GM21529 (cell line): ENCODE data around the gene PCBD1.
"Not testable (repeated sequence)": the region's sequence is repeated elsewhere in the genome, so short reads cannot be mapped to it uniquely, and the experiment has no call there.

Experiments
- ATAC-seq: cut with Tn5 transposase; IDR thresholded peaks from one replicate; pipeline ENCODE4 v1.9.1; 2021; ENCODE audit not compliant: unreplicated experiment

PCBD1 gene

DNA sequence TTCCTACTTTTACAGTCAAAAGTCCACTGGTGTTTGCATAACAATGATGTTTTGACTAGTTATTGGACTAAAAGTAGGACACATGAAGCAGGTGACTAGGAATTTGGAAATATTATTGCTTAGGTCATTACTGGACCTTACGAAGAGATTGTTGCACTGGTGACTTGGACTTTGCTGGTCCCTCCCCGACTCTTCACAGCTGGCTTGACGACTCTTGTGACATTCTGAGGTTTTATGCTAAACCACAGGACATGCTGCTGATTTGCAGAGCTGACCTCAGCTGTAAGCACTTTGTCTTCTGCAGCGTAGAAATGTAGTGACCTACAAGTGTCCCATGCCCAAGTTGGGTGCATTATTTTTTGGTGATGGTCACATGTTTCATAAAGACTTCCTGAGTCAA, 21.9 kb downstream of the PCBD1 start:
- no peak for ATAC-seq

DNA sequence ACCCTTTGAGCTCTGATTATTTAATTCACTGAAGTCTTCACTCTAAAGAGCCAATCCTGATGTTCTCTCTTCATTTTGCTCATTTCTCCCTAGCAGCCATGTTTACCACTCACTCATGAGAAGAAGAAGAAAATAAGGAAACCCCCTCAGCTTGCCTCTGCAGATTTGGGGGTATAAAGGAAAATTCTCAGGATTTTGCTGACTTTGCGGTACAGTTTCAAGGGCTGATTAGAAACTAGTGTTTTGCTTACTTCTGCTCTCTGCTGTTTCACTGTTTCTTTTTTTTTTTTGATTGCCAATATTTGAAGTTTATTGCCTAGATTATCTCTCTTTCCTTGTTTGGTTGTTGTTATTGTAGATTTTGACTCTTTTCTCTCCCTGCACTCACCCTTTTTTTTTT, 23.4 kb downstream of the PCBD1 start:
- no peak for ATAC-seq

DNA sequence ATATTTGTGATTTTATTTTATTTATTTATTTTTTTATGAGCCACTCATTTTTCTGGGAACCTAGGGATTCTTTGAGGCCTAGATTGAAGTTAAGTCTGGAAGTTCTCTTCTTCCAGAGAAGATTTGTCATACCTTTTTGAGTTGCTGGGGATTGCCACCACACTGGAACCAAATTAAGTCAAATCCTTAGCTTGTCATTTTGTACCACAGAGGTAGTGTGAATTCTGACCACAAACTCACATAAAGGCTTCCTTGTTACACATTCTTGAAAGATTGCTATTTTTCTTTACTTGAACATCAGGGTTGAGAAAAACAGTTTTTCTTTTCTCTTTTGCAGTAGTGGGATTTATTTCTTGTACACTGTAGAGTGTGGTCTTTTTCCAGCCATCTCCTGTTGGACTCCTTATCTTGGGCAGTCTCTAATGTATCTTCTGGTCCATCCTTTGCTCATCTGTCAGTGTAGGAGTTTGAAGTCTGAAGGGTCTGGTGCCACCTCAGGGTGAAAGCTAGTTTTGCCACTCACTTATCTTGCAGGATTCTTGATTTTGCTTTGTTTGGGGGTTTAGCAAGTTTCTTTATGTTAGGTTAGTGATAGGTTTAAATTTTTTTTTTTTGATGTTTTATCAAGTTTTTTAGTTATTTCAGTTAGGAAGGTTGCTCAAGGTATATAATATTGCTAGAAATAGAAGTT, 24.8 kb downstream of the PCBD1 start:
- no peak for ATAC-seq

DNA sequence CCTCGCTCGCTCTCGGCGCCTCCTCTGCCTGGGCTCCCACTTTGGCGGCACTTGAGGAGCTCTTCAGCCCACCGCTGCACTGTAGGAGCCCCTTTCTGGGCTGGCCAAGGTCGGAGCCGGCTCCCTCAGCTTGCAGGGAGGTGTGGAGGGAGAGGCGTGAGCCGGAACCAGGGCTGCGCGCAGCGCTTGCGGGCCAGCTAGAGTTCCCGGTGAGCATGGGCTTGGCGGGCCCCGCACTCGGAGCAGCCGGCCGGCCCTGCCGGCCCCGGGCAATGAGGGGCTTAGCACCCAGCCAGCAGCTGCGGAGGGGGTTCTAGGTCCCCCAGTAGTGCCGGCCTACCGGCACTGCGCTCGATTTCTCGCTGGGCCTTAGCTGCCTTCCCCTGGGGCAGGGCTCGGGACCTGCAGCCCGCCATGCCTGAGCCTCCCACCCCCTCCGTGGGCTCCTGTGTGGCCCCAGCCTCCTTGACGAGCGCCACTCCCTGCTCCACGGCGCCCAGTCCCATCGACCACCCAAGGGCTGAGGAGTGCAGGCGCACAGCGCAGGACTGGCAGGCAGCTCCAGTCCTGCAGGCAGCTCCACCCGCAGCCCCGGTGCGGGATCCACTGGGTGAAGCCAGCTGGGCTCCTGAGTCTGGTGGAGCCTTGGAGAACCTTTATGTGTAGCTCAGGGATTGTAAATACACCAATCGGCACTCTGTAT, 26.7 kb downstream of the PCBD1 start:
- not testable (repeated sequence) for ATAC-seq

DNA sequence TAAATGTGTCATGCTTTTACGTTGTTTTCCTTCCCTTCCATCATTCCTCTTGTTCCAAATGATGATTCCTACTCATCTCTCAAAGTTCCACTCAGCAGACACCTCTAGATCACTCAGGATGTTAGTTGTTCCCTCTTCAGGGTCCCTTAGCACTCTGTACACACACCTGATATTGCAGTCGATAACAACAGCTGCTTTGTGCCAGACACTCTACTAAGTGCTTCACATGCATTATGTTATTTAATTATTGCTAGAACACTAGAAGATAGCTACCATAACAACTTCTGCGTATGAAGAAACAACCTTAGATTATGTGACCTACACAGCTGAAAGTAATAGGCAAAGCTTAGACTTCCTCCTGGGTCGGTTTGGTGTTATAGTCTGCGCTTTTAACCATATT, 29.6 kb downstream of the PCBD1 start:
- ATAC-seq, result no peak

DNA sequence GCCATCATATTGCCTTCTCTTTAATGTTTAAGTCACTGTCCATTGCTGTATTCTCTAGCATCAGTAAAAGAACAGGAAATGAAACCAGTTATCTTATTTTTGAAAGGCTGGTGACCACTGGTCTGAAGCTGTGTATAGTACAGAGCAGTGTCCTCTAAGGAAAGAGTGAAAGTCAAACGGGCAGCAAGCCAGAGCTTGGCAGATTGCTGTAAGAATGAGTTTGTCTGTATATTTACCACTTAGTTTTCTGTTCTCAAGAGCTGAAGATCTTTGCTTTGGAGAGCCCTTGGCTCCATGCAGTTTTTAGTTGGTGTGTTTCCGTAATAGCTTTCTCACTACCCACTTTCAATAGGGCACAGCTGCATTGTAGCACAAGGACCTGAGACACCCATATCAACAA, 31.9 kb downstream of the PCBD1 start:
- no peak for ATAC-seq

DNA sequence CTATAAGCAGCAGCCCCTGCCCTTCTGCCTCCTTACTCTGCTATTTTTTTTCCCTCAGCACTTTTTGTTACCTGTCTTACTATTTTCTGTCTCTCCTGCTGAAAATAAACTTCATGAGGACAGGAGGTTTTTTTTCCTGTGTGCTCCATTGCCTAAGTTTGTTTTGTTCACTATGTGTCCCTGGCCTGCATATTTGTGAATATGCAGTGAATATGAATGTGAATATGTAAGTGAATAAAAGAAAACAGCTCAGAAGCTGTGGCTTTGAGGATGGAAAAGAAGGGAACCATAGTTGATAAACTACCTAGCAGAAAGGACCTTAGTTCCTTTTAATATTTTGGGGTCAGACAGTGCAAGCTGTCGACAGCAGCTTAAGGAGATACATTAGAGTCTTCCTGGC, 34.9 kb downstream of the PCBD1 start:
- ATAC-seq, result no peak

DNA sequence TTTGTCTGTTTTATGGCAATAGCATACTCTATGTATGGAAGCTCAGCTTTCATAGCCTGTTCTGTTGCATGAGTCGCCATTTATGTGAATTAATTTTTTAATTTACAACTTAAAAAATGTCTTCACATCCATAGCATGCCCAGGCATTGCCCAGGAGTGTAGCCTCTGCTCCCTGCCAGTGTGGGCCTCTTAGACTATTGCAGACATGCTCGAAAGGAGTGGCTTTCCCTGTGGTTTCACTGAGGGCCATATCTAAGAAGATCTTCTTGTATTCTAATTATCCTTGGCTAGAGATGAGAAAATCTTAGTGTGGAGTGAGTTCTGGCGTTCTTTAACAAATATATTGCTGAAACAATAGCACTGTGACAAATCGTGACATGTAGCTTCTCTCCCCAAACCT, 35.3 kb downstream of the PCBD1 start:
- ATAC-seq, result no peak

DNA sequence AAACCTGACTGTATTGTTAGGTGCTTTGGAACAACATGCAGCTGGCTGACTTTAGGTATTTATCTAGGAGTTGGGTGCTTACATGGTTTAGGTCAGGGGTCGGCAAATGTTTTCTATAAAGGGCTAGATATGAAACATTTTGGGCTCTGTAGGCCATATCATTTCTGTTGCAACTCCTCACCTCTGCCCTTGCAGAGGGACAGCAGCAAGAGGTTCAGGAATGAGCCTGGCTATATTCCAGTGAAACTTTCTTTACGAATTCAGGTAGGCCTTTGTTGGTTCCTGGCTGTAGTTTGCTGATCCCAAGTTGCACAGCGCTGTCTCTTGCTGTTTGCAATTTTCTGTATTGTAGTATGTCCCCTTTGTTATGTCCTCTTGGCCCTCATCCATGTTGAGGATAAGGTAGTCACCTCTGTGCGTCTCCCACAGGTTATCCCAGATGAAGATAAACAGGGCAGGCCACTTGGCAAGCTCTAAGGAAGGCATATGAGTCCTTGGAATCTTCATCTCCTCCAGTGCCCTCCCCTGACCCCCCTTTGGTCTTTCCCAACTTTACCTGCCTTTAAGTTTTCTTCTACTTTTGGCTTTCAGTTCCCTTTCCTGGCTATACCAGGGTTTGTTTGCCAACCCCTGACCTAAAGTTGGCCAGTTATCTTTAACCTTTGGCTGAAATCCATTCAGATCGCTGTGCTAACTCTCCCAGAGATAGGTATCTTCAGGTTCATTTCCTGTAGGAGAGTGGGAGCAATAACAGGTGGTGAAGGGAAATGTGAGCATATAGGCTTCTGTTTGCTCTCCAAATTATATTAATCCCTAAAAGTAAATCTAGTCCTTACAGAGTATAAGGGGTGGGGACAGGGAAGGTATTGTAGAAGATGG, 36.5 kb downstream of the PCBD1 start:
- ATAC-seq, result no peak

DNA sequence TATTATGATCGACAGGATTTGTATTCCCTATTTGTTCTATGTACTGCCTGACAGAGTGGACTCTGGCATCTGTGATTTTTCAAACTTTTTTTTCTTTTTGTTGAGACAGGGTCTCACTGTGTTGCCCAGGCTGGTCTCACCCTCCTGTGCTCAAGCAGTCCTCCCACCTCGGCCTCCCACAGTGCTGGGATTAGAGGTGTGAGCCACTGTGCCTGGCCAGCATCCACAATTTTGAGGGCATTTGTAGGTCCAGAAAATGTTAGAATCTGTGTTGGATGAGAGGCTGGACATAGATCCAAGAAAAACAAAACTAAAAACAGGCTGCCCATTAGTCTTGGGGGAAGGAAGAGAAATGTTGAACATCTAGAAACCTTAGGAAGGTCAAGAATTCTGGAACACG, 38.3 kb downstream of the PCBD1 start:
- ATAC-seq, result no peak

DNA sequence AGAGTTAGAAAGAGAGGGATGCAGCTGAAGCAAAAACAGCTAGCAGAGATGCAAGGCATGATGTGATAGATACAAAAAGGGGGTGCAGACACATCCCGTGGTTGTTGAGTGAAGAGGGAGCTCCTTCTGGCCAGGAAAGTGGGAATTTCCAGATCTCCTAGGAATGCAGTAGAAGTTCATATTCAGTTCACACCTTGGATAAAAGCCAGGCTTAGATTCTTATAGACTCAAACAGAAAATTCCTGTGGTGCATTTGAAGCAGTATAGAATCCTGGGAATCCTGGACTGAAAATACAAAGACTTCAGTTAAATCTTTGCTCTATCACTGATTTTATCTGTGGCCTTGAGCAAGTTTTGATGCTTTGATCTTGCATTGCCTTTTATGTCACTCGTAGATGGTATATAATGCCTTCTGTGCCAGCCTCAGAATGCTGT, 38.8 kb downstream of the PCBD1 start:
- ATAC-seq, result no peak

DNA sequence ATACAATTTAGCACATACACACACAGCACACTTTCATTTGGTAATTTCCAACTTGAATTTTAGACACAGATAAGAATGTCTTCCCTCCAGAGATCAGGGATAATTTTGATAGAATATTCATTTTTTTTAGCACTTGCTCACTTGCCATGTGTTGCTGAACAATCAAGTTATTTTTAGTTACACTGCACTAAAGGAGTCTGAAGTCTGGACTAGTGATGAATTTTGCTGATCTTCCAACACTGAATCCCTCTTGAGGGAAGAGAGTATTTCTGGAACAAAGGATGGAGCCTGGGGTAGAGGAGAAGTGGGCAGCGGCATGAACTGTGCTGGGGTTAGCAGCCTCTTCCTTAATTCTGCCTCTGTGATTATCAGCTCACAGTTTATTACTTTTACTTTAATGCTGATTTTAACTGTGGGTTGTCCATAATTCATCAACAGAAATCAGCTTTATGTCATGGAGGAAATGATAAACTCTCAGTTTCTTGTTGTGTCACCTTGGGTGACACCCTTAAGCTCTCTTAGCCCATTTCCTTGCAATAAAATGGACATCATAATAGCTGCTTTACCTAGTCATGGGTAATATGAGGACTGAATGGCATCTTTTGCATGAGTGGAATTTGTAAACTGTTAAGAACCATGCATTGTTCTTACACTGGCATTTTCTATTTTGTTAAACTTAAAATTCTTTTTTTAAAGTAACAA, 40.6 kb downstream of the PCBD1 start:
- no peak for ATAC-seq

DNA sequence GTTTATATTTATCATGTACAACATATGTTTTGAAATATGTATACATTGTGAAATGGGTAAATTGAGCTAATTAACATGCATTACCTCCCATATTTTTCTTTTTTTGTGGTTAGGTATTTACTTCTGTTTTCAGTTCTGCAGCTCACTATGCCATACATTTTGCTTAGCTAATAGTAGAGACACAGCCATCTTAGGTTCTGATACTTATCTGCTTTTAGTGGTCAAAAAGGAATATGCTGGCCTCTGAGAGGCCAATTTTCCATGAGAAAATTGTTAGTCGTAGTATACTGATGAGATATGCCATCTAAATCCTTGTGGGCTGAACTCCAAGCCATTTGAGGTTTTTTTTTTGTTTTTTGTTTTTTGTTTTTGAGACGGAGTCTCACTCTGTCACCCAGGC, 41.6 kb downstream of the PCBD1 start:
- no peak for ATAC-seq

DNA sequence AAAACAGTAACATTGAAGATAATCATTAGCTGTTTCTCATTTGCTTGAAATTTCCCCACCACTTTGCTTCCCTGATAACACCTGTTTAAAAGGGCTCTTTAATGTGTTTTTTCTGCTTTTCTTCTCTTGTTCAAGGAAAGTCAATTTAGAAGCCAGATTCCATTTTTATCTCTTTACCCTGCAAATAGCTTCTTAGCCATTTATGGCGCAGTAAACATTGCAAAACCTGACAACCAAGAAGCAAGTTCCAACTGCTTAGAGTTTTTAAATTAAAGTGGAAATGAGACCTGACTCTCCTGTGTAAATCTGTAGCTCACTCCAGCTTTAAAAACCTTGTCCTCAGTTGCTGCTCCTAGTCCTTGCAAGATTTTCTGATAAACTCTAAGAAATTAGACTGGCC, 42.5 kb downstream of the PCBD1 start:
- no peak for ATAC-seq

DNA sequence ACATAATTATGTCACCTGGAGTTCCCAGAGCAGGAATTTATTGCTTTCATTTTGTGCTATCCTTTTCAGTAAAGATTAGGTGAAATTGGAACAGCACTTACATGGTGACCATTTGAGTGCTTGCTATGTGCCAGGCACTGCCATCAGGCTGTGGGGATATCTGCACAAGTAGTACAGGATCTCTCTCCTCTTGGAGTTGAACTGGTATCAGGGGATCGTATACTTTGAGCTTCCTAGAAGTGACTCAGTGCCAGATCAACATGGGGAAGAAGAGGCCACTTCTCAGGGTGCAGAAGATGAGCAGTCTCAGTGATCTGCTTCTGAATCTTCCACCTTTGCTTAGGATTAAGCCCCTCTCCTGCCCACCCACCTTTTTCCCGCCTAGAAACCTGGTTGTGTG, 43.1 kb downstream of the PCBD1 start:
- ATAC-seq, result no peak

DNA sequence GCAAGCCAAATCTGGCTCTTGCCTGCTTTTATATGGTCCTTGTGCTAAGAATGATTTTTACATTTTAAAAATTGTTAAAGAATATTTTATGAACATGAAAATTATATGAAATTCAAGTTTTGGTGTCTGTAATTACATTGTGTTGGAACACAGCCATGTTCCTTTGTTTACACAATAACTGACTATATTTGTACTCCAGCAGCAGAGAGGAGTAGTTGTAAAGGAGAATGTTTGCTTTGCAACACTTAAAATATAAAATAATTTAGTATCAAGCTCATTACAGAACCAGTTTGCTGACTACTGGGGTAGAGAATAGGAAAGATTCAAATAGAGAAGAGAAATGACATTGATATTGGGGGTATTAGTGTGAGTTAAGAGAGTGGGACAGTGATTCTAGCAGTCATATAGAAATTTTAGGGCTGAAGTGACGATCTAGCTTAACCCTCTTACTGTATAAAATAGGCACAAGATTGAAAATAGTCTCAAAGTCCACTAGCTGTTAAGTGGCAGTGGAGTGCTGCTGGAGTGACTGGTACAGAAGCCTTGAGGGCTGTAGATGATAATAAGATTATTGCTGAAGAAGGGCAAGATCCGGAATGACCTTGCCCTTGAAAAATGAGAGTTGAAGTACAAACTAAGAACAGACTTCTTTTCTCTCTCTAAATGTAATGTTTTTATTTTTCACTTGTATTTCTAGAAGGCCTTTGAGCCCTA, 44.4 kb downstream of the PCBD1 start:
- ATAC-seq, result no peak

DNA sequence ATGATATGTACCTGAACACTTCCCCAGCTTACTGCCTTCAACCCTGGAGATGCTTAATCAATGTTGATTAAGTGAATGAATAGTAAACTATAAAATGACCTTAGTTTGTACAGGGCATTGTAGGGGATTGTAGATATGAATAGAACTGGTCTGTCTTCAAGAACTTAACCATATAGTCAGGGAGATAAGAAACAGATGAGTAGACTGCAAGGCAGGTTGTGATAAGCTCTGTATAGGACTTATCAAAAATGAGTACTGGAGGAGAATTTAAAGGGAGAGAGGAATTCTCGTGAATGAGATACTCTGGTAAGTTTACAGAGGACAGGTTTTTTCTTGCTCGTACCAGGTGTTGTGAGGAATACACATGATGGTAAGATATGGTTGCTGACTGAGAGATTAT, 45.0 kb downstream of the PCBD1 start:
- ATAC-seq, result no peak

DNA sequence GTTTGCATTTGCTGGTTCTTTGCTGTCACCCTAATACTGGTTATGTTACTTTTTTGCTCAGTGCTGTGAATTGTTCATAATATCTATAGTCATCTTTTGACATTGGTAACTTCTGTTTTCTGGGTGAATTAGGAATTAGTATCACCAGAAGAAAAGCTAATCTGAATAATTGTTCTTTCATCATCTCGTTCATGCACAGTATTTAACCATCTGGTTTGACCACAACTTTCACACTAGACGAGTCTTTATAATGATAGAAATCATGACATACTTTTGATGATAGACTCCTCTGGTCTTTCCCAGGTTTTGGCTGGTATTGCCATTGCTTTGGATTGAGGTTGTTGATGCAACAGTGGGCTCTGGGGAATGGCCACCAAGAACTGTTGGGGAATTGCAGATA, 47.5 kb downstream of the PCBD1 start:
- ATAC-seq, result no peak

DNA sequence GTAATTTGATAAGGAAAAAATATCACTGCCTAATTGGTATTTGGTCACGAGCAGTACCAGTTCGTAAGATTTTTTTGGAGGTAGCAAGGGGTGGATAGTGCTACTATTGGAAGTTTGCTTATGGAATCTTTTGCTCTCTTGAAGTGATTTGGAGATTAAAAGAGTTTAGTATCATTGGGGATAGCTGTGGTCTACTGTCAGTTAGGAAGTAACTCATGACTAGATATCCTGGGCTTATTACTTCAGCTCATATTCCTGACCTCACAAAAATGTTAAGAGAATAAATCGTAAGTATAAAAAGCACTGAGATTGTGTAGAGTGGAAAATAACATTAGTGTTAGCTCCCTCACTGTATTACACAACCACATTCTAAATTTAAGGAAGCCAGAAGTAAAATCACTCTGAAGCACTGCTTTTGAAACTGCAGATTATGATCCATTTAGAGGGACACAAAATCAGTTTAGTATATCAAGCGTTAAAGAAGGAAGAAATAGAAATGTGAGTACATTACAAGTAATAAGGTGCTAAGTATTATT, 50.0 kb downstream of the PCBD1 start:
- ATAC-seq, result no peak

DNA sequence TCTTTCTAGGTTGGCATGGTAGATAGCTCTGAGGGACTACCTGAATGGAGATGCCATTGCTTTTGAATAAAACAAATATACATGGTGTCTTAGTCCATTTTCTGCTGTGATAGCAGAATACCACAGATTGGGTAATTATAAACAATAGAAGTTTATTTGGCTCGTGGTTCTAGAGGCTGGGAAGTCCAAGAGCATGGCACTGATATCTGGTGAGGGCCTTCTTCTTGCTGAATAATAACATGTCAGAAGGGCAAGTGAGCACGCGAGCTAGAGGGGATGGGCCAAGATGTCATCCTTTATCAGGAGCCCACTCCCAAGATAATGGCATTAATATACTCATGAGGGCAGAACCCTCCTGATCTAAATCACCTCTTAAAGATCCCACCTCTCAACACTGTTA, 50.7 kb downstream of the PCBD1 start:
- ATAC-seq, result no peak
